ENCODE data around the gene PIGK. TPM values are rescaled to one million over a fixed set of nuclear protein-coding genes. Genes with fewer than 3 reads are reported as not detected.

Gene PIGK
- total and polyA plus RNA-seq, 7 donors, result 4.6 to 20.0 (median 15.9) TPM

DNA sequence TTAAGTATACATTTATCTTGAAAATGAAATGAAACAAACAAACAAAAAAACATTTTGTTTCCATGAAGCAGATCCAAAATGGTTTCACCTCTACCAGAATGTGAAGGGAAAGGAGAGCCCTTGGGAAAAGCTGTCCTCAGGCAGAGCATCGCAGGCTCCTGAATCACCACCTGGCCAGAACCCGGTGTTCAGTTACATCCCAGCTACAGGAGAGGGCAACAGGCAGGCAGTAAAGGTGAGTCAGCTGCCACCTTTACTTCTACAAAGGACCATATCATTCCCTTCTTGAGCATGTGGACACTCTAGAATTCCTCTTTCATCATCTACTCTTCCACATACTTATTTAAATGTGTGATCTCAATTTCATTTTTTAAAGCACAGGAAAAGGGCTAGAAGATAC is 151.2 kb downstream of the PIGK start:
- Histone ChIP-seq H3K4me3 (no peak overlapping the region), H3K36me3 (no peaks in the 10 kb centered on the region), H3K9me3 (no peaks in the 10 kb centered on the region), H3K27me3 (no peaks in the 10 kb centered on the region), H3K27ac (no peak overlapping the region), H3K4me1 (no peaks in the 10 kb centered on the region)
- DNase-seq, result no peak
- intact Hi-C loops (cut with DNase I), result no loop called here
- 71 to 80% methylated on average over 2 of the region's 2 CpGs for WGBS, 2 donors
- no peak for TF ChIP-seq EP300 (IDR thresholded peaks at IDR 0.05)
- TF ChIP-seq POLR2AphosphoS5 (IDR thresholded peaks at IDR 0.05), result no peak
- TF ChIP-seq, protein P1, sequence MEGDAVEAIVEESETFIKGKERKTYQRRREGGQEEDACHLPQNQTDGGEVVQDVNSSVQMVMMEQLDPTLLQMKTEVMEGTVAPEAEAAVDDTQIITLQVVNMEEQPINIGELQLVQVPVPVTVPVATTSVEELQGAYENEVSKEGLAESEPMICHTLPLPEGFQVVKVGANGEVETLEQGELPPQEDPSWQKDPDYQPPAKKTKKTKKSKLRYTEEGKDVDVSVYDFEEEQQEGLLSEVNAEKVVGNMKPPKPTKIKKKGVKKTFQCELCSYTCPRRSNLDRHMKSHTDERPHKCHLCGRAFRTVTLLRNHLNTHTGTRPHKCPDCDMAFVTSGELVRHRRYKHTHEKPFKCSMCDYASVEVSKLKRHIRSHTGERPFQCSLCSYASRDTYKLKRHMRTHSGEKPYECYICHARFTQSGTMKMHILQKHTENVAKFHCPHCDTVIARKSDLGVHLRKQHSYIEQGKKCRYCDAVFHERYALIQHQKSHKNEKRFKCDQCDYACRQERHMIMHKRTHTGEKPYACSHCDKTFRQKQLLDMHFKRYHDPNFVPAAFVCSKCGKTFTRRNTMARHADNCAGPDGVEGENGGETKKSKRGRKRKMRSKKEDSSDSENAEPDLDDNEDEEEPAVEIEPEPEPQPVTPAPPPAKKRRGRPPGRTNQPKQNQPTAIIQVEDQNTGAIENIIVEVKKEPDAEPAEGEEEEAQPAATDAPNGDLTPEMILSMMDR (IDR thresholded peaks at IDR 0.05), result no peak
- TF ChIP-seq POLR2A (IDR thresholded peaks at IDR 0.05), result no peak

DNA sequence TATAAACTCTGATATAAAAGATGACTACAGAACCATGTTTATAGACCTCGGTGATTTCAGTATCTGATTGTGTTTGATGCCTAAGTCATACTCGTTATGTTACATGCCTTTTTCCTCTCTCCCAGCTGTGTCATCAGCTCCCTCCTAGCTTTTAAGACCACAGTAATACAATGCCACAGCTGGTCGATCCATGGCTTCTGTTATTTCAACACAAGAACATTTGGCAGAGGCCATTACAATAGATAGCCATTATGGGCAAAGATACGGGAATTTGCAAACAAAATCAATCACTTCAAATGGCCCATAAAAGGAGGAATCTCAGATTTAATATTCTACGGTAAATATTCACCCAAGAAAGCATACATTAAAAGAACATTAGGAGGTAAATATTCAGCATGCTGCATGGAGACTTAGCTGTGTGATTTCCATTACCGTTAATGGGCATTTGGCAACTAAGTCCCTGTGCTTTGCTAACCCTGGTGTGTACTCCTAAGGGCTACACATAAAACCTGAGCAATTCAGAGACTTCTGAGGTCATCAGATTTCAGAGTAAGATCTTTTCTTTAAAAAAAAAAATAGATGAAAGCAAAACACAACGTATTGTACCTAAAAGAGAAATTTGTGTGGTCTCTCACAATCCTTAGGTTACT is 153.4 kb downstream of the PIGK start:
- no peaks in the 10 kb centered on the region for H3K4me1 ChIP-seq
- intact Hi-C loops (cut with DNase I), result no loop called here

DNA sequence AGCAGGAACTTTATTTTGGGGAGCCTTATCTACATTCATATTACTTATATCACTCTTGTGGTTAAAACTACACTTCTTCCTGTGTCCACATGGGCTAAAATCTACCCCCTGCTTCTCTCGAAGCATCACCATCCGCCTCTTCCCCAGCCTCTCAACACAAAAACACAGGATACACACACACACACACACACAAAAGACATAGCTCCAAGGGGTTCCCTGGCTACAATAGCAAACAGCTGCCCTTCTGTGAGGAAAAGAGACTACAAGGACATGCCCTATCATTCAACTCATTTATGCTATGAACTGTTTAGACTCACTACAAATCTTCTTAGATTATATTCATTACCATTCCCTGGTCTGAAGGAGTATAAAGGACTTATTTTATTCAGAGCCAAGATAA is 155.0 kb downstream of the PIGK start:
- intact Hi-C loops (cut with DNase I), result no loop called here
- Histone ChIP-seq H3K4me1 (no peaks in the 10 kb centered on the region), H3K36me3 (no peaks in the 10 kb centered on the region), H3K27me3 (no peaks in the 10 kb centered on the region), H3K9me3 (peaks cover 0 to 2% (median 0%) of the 10 kb centered on the region in 4 donors), H3K27ac (no peak overlapping the region), H3K4me3 (no peak overlapping the region)
- DNase-seq, result no peak
- 78 to 83% methylated on average over 2 of the region's 2 CpGs for WGBS, 2 donors
- TF ChIP-seq EP300 (IDR thresholded peaks at IDR 0.05) (no peak), POLR2AphosphoS5 (IDR thresholded peaks at IDR 0.05) (no peak), POLR2A (IDR thresholded peaks at IDR 0.05) (no peak)
- TF ChIP-seq, protein P1 (IDR thresholded peaks at IDR 0.05), result no peak

More for the DNA sequence above, 153.4 kb downstream of the PIGK start:
- Histone ChIP-seq H3K36me3 (no peaks in the 10 kb centered on the region), H3K9me3 (peaks cover 0 to 2% (median 0%) of the 10 kb centered on the region in 4 donors), H3K27me3 (no peaks in the 10 kb centered on the region), H3K4me3 (no peak overlapping the region), H3K27ac (no peak overlapping the region)
- no peak for DNase-seq
- WGBS, 2 donors, result 61 to 79% methylated on average over 7 of the region's 7 CpGs
- TF ChIP-seq, protein P1 (IDR thresholded peaks at IDR 0.05), result no peak
- no peak for TF ChIP-seq POLR2AphosphoS5 (IDR thresholded peaks at IDR 0.05)
- no peak for TF ChIP-seq EP300 (IDR thresholded peaks at IDR 0.05)
- no peak for TF ChIP-seq POLR2A (IDR thresholded peaks at IDR 0.05)

DNA sequence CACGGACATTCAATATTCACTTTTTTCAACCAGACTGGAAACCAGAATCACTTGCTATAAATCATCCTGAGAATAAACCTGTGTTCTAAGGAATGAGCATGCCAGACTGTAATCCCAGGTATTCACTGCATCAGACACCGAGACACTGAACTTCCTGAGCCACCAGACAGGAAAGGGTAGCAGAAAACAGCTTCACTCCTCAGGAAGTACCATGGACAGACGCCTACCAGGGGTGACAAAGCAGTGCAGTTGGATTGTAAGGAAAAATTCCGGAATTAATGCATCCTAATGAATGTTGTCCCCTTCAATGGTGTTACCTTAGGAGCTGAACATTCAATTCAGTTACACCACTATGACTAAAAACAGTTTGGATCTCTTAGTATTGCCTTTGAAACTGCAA is 156.1 kb downstream of the PIGK start:
- Histone ChIP-seq H3K4me1 (no peaks in the 10 kb centered on the region), H3K9me3 (peaks cover 0 to 2% (median 0%) of the 10 kb centered on the region in 4 donors), H3K27ac (no peak overlapping the region), H3K27me3 (no peaks in the 10 kb centered on the region), H3K4me3 (no peak overlapping the region), H3K36me3 (no peaks in the 10 kb centered on the region)
- intact Hi-C loops (cut with DNase I), result no loop called here
- WGBS, 2 donors, result 57 to 65% methylated on average over 4 of the region's 4 CpGs
- TF ChIP-seq EP300 (IDR thresholded peaks at IDR 0.05) (no peak), POLR2AphosphoS5 (IDR thresholded peaks at IDR 0.05) (no peak), POLR2A (IDR thresholded peaks at IDR 0.05) (no peak)
- TF ChIP-seq, protein P1 (IDR thresholded peaks at IDR 0.05), result no peak
- DNase-seq, result no peak

DNA sequence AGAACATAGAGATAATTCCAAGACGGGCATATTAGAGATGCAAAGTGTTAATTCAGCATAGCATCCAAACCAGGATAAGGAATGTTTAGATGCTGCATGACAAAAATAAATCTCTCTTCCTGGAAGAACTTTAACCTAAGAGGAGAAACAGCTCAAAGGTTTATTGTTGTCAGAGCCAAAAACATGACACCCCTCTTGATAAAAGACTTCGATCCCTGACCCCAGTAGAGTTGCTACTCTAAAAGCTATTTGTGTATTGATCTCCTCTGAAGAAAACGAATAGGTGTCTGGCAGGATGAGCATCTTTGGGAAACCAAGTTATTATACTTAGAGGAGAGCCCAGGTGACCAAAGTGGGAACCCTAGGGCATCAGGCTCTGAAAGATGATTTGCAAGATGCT is 158.1 kb downstream of the PIGK start:
- Histone ChIP-seq H3K9me3 (peaks cover 0 to 2% (median 0%) of the 10 kb centered on the region in 4 donors), H3K4me3 (no peak overlapping the region), H3K4me1 (no peaks in the 10 kb centered on the region), H3K27ac (no peak overlapping the region), H3K36me3 (no peaks in the 10 kb centered on the region), H3K27me3 (no peaks in the 10 kb centered on the region)
- DNase-seq, result no peak
- TF ChIP-seq, protein P1 (IDR thresholded peaks at IDR 0.05), result no peak
- TF ChIP-seq EP300 (IDR thresholded peaks at IDR 0.05) (no peak), POLR2A (IDR thresholded peaks at IDR 0.05) (no peak), POLR2AphosphoS5 (IDR thresholded peaks at IDR 0.05) (no peak)
- WGBS, 2 donors, result 68 to 85% methylated on average over 3 of the region's 3 CpGs
- intact Hi-C loops (cut with DNase I), result no loop called here

Measured in sigmoid colon (tissue), 7 donors.